ENCODE results near the gene PERP. TPM values are rescaled to one million over a fixed set of nuclear protein-coding genes. Genes with fewer than 3 reads are reported as not detected.

The PERP gene
- total and polyA plus RNA-seq, 2 of the 4 experiments (the other 2 are of a cell fraction) = 7.7 to 21.4 TPM

DNA sequence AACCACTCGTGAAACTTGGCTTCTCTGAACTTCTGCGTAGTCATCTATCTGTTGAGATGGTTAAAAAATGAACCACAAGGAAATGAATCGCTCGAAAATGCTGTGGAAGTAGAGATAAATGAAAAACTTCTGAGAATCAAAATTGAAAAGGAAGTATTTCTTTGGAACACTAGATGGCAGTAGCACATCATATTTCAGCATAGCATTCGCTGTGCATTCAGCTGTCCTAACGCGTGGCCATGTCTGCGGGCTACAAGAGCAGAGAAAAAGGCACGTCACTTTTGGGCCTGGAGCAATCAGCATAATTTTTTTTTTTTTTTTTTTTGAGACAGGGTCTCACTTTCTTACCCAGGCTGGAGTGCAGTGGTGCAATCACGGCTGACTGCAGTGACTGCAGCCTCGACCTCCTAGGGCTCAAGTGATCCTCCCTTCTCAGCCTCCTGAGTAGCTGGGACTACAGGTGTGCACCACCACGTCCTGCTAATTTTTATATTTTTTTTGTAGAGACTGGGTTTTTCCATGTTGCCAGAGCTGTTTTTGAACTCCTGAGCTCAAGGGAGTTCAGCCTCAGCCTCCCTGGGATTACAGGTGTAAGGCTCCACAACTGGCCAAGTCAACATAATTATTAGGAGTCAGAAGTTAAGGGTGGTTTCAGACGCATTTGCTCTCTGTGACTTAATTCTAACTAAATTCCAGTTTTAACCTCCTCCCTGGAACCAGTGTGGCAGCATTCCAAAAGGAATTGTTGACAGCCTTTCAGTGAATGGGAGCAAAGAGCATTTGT lies 8.8 kb upstream of the PERP start:
- Histone ChIP-seq H3K4ac (ENCODE audit: low read depth, low read length) (no peak overlapping the region), H3K27me3 (ENCODE audit: control insufficient read depth, insufficient read depth, low read length) (peaks cover 19% of the 10 kb centered on the region), H4K8ac (ENCODE audit: low read depth in 2 of 2, low read length in 2 of 2) (no peak overlapping the region), H3K4me3 (ENCODE audit: insufficient read depth, low read depth, low read length) (no peak overlapping the region), H3K14ac (replicated peaks; ENCODE audit: low read depth, low read length) (no peak overlapping the region), H3K4me1 (ENCODE audit: control insufficient read depth, insufficient read depth, low read length) (no peaks in the 10 kb centered on the region), H2AK9ac (replicated peaks; ENCODE audit: low read depth, low read length, poor library complexity) (no peak overlapping the region), H3K9ac (ENCODE audit: low read depth, low read length) (no peak overlapping the region), H3K79me1 (ENCODE audit: low read depth in 1 of 2, low read length in 2 of 2) (no peaks in the 10 kb centered on the region), H4K5ac (ENCODE audit: low read depth, low read length) (no peak overlapping the region), H3K56ac (ENCODE audit: extremely low read depth, insufficient read depth, low read length) (no peak overlapping the region), H2BK15ac (ENCODE audit: low read depth, low read length) (no peak overlapping the region), H2BK20ac (ENCODE audit: low read depth, low read length) (no peak overlapping the region), H4K20me1 (ENCODE audit: insufficient read depth, low read length) (no peaks in the 10 kb centered on the region), H2BK5ac (ENCODE audit: low read depth, low read length, poor library complexity, severe bottlenecking) (no peak overlapping the region), H2BK120ac (ENCODE audit: low read depth, low read length) (no peak overlapping the region), H3K9me1 (ENCODE audit: insufficient read depth, low read length) (no peaks in the 10 kb centered on the region), H3K4me2 (ENCODE audit: low read depth, low read length) (no peak overlapping the region), H4K91ac (ENCODE audit: insufficient read depth, low read depth, low read length) (no peak overlapping the region), H3K27ac (ENCODE audit: insufficient read depth, low read length) (no peak overlapping the region), H2AK5ac (ENCODE audit: low read depth, low read length) (no peak overlapping the region), H3K18ac (ENCODE audit: low read depth, low read length) (no peak overlapping the region), H3K9me3 (ENCODE audit: control insufficient read depth, insufficient read depth, low read length) (no peaks in the 10 kb centered on the region), H2AFZ (replicated peaks; ENCODE audit: low read length, poor library complexity) (no peak overlapping the region), H3K23ac (ENCODE audit: low read depth, low read length) (no peak overlapping the region), H3K36me3 (ENCODE audit: control insufficient read depth, insufficient read depth, low read length) (no peaks in the 10 kb centered on the region)
- DNase-seq = peak; percentile 74
- 2% methylated on average over 7 of the region's 13 CpGs; no CpG with 5 or more reads in 1 of the 2 experiments for WGBS, 2 experiments (ENCODE audit: extremely low coverage in 2 of 2, insufficient read length in 1 of 2)
- TF ChIP-seq CEBPB (IDR thresholded peaks at IDR 0.05; ENCODE audit: low read depth, low read length) (no peak), SMC3 (IDR thresholded peaks at IDR 0.05; ENCODE audit: low read depth, low read length) (peak; percentile 76), RAD21 (IDR thresholded peaks at IDR 0.05; ENCODE audit: low read length) (peak; percentile 87)
- TF ChIP-seq, protein P1, sequence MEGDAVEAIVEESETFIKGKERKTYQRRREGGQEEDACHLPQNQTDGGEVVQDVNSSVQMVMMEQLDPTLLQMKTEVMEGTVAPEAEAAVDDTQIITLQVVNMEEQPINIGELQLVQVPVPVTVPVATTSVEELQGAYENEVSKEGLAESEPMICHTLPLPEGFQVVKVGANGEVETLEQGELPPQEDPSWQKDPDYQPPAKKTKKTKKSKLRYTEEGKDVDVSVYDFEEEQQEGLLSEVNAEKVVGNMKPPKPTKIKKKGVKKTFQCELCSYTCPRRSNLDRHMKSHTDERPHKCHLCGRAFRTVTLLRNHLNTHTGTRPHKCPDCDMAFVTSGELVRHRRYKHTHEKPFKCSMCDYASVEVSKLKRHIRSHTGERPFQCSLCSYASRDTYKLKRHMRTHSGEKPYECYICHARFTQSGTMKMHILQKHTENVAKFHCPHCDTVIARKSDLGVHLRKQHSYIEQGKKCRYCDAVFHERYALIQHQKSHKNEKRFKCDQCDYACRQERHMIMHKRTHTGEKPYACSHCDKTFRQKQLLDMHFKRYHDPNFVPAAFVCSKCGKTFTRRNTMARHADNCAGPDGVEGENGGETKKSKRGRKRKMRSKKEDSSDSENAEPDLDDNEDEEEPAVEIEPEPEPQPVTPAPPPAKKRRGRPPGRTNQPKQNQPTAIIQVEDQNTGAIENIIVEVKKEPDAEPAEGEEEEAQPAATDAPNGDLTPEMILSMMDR (conservative IDR thresholded peaks at IDR 0.05; ENCODE audit: low read depth, low read length) = peak; percentile 87
- ChIA-PET CTCF (interaction anchor here (0.6 to 1.6 kb wide), 6 partner anchors 18 to 651 kb away, joined by 3 to 5 read pairs (median 4); no protein-coding TSS in a partner anchor), POLR2A (ENCODE audit: unreplicated experiment) (no interaction called here)
- dilution Hi-C loops (cut with HindIII; ENCODE audit: low sequenced_read_pairs, unreplicated experiment) (no loop called here), intact Hi-C loops (cut with micrococcal nuclease) (loop anchor here (1.0 to 5.0 kb wide), 10 partner anchors 171 to 1236 kb away; partner anchors contain the start of genes HEBP2 and REPS1), in situ Hi-C loops (cut with MboI; ENCODE audit: low sequenced_read_pairs) (loop anchor here (5.0 to 25.0 kb wide), 4 partner anchors 469 to 1246 kb away; partner anchors contain the start of genes CITED2 and REPS1)
- peak; percentile 89 for ATAC-seq (ENCODE audit: low read depth)
- BruUV-seq (replicated peaks) = no TSS peak
